HEK293 (cell line): ENCODE results near the gene PPP1R1B.

Source experiments
- CTCF ChIA-PET: fragments of 350-600 bp; formaldehyde crosslinking; extraction: SDS; loops from one replicate; lab custom pipeline; 2021; ENCODE audit warnings: antibody characterized with exemption; lab: Yijun Ruan, JAX
- POLR2A ChIA-PET: fragments of 300-600 bp; formaldehyde crosslinking; extraction: SDS; loops from one replicate; lab custom pipeline; 2020; ENCODE audit warnings: antibody characterized with exemption, inconsistent platforms; lab: Yijun Ruan, JAX
- H3K27ac ChIP-seq: fragments of 200-500 bp; sonication (Bioruptor generic); 2 replicates; pipeline ENCODE4 v1.5.1; 2014; ENCODE audit warnings: low read depth, low read length, control low read depth, inconsistent platforms; ENCODE audit errors: extremely low read depth
- H3K36me3 ChIP-seq, 2 experiments: fragments of 200-500 bp in 1 of 2; sonication (Bioruptor generic) in 1 of 2; 1 replicate in 1 of 2; 2 replicates in 1 of 2; pipeline ENCODE4 v1.5.1; 2014 to 2017; ENCODE audit warnings: inconsistent platforms in 2 of 2, low read length in 2 of 2; ENCODE audit not compliant: control insufficient read depth in 2 of 2, insufficient read depth in 1 of 2
- H3K4me1 ChIP-seq: fragments of 200-500 bp; sonication (Bioruptor generic); 2 replicates; pipeline ENCODE4 v1.5.1; 2014; ENCODE audit warnings: mild to moderate bottlenecking, low read length, inconsistent platforms; ENCODE audit not compliant: control insufficient read depth, insufficient read depth
- H3K4me3 ChIP-seq: 2 replicates; pipeline ENCODE4 v1.5.1; 2011; ENCODE audit warnings: low read depth, mild to moderate bottlenecking, control low read depth, low read length, moderate library complexity
- H3K9me3 ChIP-seq: fragments of 200-500 bp; sonication (Bioruptor generic); 2 replicates; pipeline ENCODE4 v1.5.1; 2014; ENCODE audit warnings: low read depth, low read length, inconsistent platforms; ENCODE audit not compliant: control insufficient read depth, insufficient read depth
- FEZF1 ChIP-seq: fragments of 450-650 bp; formaldehyde crosslinking; IDR thresholded peaks from 2 replicates; pipeline ENCODE4 v1.5.1; 2016; ENCODE audit warnings: missing biosample characterization, missing genetic modification characterization
- HOXA7 ChIP-seq: sonication (generic); formaldehyde crosslinking; IDR thresholded peaks from 2 replicates; pipeline ENCODE4 v1.8.1; 2022; ENCODE audit warnings: missing genetic modification reagents, borderline replicate concordance
- HOXC10 ChIP-seq: sonication (generic); formaldehyde crosslinking; IDR thresholded peaks from 2 replicates; pipeline ENCODE4 v1.8.1; 2023; ENCODE audit warnings: mild to moderate bottlenecking, missing genetic modification reagents
- KLF1 ChIP-seq: fragments of 450-650 bp; formaldehyde crosslinking; IDR thresholded peaks from 2 replicates; pipeline ENCODE4 v1.5.1; 2016; ENCODE audit warnings: missing biosample characterization, missing genetic modification characterization
- KLF8 ChIP-seq: fragments of 450-650 bp; formaldehyde crosslinking; IDR thresholded peaks from 2 replicates; pipeline ENCODE4 v1.5.1; 2016; ENCODE audit warnings: missing biosample characterization, missing genetic modification characterization
- PRDM1 ChIP-seq: fragments of 450-650 bp; formaldehyde crosslinking; IDR thresholded peaks from 2 replicates; pipeline ENCODE4; 2016; ENCODE audit warnings: missing biosample characterization, missing genetic modification characterization
- RBAK ChIP-seq: fragments of 450-650 bp; formaldehyde crosslinking; IDR thresholded peaks from 2 replicates; pipeline ENCODE4 v1.5.1; 2016; ENCODE audit warnings: missing biosample characterization, missing genetic modification characterization
- SALL2 ChIP-seq: fragments of 450-650 bp; formaldehyde crosslinking; IDR thresholded peaks from 2 replicates; pipeline ENCODE4 v1.5.0; 2017; ENCODE audit warnings: missing biosample characterization, mild to moderate bottlenecking, missing genetic modification characterization, borderline replicate concordance
- SP2 ChIP-seq: fragments of 450-650 bp; formaldehyde crosslinking; IDR thresholded peaks from 2 replicates; pipeline ENCODE4 v1.5.1; 2016; ENCODE audit warnings: missing biosample characterization, missing genetic modification characterization
- WT1 ChIP-seq: fragments of 450-650 bp; formaldehyde crosslinking; IDR thresholded peaks from 2 replicates; pipeline ENCODE4 v1.5.1; 2016; ENCODE audit warnings: missing biosample characterization, missing genetic modification characterization
- ZBTB21 ChIP-seq: fragments of 450-650 bp; formaldehyde crosslinking; IDR thresholded peaks from 2 replicates; pipeline ENCODE4 v1.5.1; 2017; ENCODE audit warnings: missing biosample characterization, missing genetic modification characterization
- ZFHX2 ChIP-seq: fragments of 450-650 bp; formaldehyde crosslinking; conservative IDR thresholded peaks from 2 replicates; pipeline ENCODE4 v1.5.1; 2016; ENCODE audit warnings: missing biosample characterization, missing genetic modification characterization
- ZFP69B ChIP-seq: fragments of 450-650 bp; formaldehyde crosslinking; IDR thresholded peaks from 2 replicates; pipeline ENCODE4 v1.5.1; 2016; ENCODE audit warnings: missing biosample characterization, missing genetic modification characterization
- ZIC2 ChIP-seq: fragments of 450-650 bp; formaldehyde crosslinking; IDR thresholded peaks from 2 replicates; pipeline ENCODE4 v1.5.1; 2016; ENCODE audit warnings: missing biosample characterization, missing genetic modification characterization
- ZNF175 ChIP-seq: fragments of 450-650 bp; formaldehyde crosslinking; IDR thresholded peaks from 2 replicates; pipeline ENCODE4 v1.5.1; 2016; ENCODE audit warnings: missing biosample characterization, missing genetic modification characterization
- ZNF2 ChIP-seq: fragments of 450-650 bp; formaldehyde crosslinking; IDR thresholded peaks from 2 replicates; pipeline ENCODE4 v1.5.1; 2016; ENCODE audit warnings: missing biosample characterization, missing genetic modification characterization
- ZNF221 ChIP-seq: fragments of 450-650 bp; formaldehyde crosslinking; IDR thresholded peaks from 2 replicates; pipeline ENCODE4 v1.5.1; 2017; ENCODE audit warnings: missing biosample characterization, missing genetic modification characterization, borderline replicate concordance
- ZNF404 ChIP-seq: fragments of 450-650 bp; formaldehyde crosslinking; IDR thresholded peaks from 2 replicates; pipeline ENCODE4 v1.5.1; 2017; ENCODE audit warnings: missing biosample characterization, missing genetic modification characterization
- ZNF433 ChIP-seq: fragments of 450-650 bp; formaldehyde crosslinking; IDR thresholded peaks from 2 replicates; pipeline ENCODE4 v1.5.1; 2016; ENCODE audit warnings: missing biosample characterization, missing genetic modification characterization, low read depth
- ZNF514 ChIP-seq: fragments of 450-650 bp; formaldehyde crosslinking; IDR thresholded peaks from 2 replicates; pipeline ENCODE4 v1.5.1; 2016; ENCODE audit warnings: missing biosample characterization, missing genetic modification characterization
- ZNF549 ChIP-seq: fragments of 450-650 bp; IDR thresholded peaks from 2 replicates; pipeline ENCODE4 v1.5.1; 2018; ENCODE audit warnings: missing biosample characterization, missing genetic modification characterization, mild to moderate bottlenecking, inconsistent platforms, moderate library complexity
- ZNF585B ChIP-seq: fragments of 450-650 bp; formaldehyde crosslinking; IDR thresholded peaks from 2 replicates; pipeline ENCODE4 v1.5.1; 2016; ENCODE audit warnings: missing biosample characterization, missing genetic modification characterization
- ZNF658 ChIP-seq: fragments of 450-650 bp; formaldehyde crosslinking; IDR thresholded peaks from 2 replicates; pipeline ENCODE4; 2016; ENCODE audit warnings: missing biosample characterization, missing genetic modification characterization
- ZNF677 ChIP-seq: fragments of 450-650 bp; IDR thresholded peaks from 2 replicates; pipeline ENCODE4 v1.5.0; 2018; ENCODE audit warnings: missing biosample characterization, mild to moderate bottlenecking, missing genetic modification characterization, moderate library complexity
- ZNF777 ChIP-seq: fragments of 450-650 bp; formaldehyde crosslinking; IDR thresholded peaks from 2 replicates; pipeline ENCODE4 v1.5.1; 2017; ENCODE audit warnings: missing biosample characterization, missing genetic modification characterization, borderline replicate concordance
- ZXDB ChIP-seq: fragments of 450-650 bp; formaldehyde crosslinking; IDR thresholded peaks from 2 replicates; pipeline ENCODE4 v1.5.1; 2016; ENCODE audit warnings: missing biosample characterization, missing genetic modification characterization
- TF ChIP-seq, protein P1 (sequence below): fragments of 450-650 bp; formaldehyde crosslinking; conservative IDR thresholded peaks from 2 replicates; pipeline ENCODE4 v1.5.1; 2016; ENCODE audit warnings: low read depth, missing biosample characterization, missing genetic modification characterization
- TF ChIP-seq, protein P2 (sequence below): fragments of 450-650 bp; formaldehyde crosslinking; IDR thresholded peaks from 2 replicates; pipeline ENCODE4 v1.5.1; 2016; ENCODE audit warnings: missing biosample characterization, missing genetic modification characterization

The PPP1R1B gene

GRCh38 chr17:39579318-39580081, 47.3 kb upstream of the PPP1R1B start (continued):
- no peak for TF ChIP-seq ZNF433 (tag by site-specific recombination)

DNA sequence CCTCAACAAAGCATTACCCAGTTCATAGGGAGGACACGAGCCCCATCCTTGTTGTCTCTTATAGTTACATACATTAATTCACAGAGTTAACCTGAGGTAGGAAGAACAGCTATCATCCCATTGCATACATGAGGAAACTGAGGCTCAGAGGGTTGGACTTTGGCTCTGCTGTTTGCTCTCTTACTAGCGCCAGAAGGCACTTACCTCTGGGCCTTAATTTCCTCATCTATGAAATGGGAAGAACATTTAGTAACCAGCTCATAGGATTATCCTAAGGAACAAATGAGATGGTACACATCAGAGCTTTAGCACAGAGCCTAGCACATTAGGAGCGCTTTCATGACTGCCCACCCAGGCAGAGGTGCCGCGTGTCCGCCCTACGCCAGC, 46.7 kb upstream of the PPP1R1B start:
- TF ChIP-seq ZNF514 (tag by site-specific recombination) (no peak), ZBTB21 (tag by site-specific recombination) (no peak), ZNF2 (no peak), RBAK (tag by site-specific recombination) (no peak), ZNF175 (tag by site-specific recombination) (no peak), WT1 (no peak), ZFHX2 (tag by site-specific recombination) (no peak), ZNF585B (tag by site-specific recombination) (no peak)
- TF ChIP-seq, all 188 proteins: peak for 0
- CTCF ChIA-PET, result interaction anchor here (0.5 to 1.8 kb wide), 5 partner anchors 14 to 285 kb away, joined by 3 to 7 read pairs (median 5); no protein-coding TSS in a partner anchor
- Histone ChIP-seq H3K4me3 (no peak overlapping the region), H3K4me1 (no peaks in the 10 kb centered on the region), H3K27ac (no peak overlapping the region), H3K36me3 (no peaks in the 10 kb centered on the region), H3K9me3 (no peaks in the 10 kb centered on the region)
- POLR2A ChIA-PET, result no interaction called here

DNA sequence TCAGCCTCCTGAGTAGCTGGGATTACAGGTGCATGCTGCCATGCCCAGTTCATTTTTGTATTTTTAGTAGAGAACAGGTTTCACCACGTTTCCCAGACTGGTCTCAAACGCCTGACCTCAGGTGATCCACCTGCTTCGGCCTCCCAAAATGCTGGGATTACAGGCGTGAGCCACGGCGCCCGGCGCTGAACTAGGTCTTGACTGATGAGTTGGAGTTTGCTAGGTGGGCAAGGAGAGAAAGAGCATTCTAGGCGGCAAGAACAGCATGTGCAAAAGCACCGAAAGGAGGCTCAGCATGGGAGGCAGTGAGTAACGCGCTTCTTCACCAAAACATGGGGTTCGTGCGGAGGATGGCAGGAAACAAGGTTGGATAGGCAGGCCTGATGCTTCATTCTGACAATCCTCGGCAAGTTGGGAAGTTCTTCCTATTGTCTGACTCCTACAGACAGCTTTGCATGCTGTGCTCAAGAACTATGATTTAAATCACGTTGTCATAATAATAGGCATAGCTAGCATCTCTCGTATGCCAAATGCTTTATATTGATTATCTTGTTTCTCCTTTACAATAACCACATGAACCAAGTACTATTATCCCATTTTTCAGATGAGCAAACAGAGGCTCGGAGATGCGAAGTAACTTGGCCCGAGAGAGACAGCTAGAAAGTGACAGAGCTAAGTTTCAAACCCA, 45.5 kb upstream of the PPP1R1B start:
- Histone ChIP-seq H3K9me3 (no peaks in the 10 kb centered on the region), H3K36me3 (no peaks in the 10 kb centered on the region), H3K27ac (no peak overlapping the region), H3K4me1 (no peaks in the 10 kb centered on the region), H3K4me3 (no peak overlapping the region)
- CTCF ChIA-PET, result interaction anchor here (1.7 kb wide), 1 partner anchor 40 kb away, joined by 6 read pairs; no protein-coding TSS in a partner anchor
- POLR2A ChIA-PET, result interaction anchor here (0.7 kb wide), 2 partner anchors 32 to 381 kb away, joined by 3 to 11 read pairs; partner anchors contain the start of gene RPL19
- no peak for TF ChIP-seq PRDM1 (tag by site-specific recombination)
- no peak for TF ChIP-seq ZNF658 (tag by site-specific recombination)
- TF ChIP-seq HOXC10 (CRISPR knock-in tag), result no peak
- no peak for TF ChIP-seq ZFP69B
- no peak for TF ChIP-seq ZIC2 (tag by site-specific recombination)
- TF ChIP-seq ZNF221, result no peak
- TF ChIP-seq ZNF404, result no peak

DNA sequence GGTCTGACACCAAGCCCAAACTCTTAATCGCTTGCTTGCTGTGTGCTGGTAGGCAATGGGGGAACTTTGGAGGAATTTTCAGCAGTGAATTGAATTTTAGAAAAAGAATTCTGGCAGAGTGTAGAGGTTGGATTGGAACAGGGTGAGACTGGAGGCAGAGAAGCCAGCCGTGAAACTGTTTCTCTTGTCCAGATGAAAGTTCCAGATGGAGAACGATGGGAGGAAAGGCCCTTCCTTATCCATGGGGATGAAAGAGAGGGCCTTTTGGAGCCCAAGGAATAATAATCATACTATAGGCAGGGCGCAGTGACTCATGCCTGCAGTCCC, 45.0 kb upstream of the PPP1R1B start:
- ChIA-PET POLR2A (no interaction called here), CTCF (no interaction called here)
- no peaks in the 10 kb centered on the region for H3K36me3 ChIP-seq
- H3K9me3 ChIP-seq, result no peaks in the 10 kb centered on the region
- no peak overlapping the region for H3K4me3 ChIP-seq
- no peaks in the 10 kb centered on the region for H3K4me1 ChIP-seq
- H3K27ac ChIP-seq, result no peak overlapping the region
- TF ChIP-seq, protein P1, sequence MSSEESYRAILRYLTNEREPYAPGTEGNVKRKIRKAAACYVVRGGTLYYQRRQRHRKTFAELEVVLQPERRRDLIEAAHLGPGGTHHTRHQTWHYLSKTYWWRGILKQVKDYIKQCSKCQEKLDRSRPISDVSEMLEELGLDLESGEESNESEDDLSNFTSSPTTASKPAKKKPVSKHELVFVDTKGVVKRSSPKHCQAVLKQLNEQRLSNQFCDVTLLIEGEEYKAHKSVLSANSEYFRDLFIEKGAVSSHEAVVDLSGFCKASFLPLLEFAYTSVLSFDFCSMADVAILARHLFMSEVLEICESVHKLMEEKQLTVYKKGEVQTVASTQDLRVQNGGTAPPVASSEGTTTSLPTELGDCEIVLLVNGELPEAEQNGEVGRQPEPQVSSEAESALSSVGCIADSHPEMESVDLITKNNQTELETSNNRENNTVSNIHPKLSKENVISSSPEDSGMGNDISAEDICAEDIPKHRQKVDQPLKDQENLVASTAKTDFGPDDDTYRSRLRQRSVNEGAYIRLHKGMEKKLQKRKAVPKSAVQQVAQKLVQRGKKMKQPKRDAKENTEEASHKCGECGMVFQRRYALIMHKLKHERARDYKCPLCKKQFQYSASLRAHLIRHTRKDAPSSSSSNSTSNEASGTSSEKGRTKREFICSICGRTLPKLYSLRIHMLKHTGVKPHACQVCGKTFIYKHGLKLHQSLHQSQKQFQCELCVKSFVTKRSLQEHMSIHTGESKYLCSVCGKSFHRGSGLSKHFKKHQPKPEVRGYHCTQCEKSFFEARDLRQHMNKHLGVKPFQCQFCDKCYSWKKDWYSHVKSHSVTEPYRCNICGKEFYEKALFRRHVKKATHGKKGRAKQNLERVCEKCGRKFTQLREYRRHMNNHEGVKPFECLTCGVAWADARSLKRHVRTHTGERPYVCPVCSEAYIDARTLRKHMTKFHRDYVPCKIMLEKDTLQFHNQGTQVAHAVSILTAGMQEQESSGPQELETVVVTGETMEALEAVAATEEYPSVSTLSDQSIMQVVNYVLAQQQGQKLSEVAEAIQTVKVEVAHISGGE (tag by site-specific recombination), result no peak
- no peak for TF ChIP-seq ZNF677
- TF ChIP-seq ZXDB, result no peak
- no peak for TF ChIP-seq HOXA7 (CRISPR knock-in tag)
- no peak for TF ChIP-seq SP2 (tag by site-specific recombination)
- TF ChIP-seq KLF8 (tag by site-specific recombination), result no peak
- TF ChIP-seq FEZF1 (tag by site-specific recombination), result no peak
- TF ChIP-seq ZNF549 (tag by site-specific recombination), result no peak
- TF ChIP-seq ZNF585B (tag by site-specific recombination), result no peak
- TF ChIP-seq ZNF777 (tag by site-specific recombination), result no peak
- TF ChIP-seq, protein P2, sequence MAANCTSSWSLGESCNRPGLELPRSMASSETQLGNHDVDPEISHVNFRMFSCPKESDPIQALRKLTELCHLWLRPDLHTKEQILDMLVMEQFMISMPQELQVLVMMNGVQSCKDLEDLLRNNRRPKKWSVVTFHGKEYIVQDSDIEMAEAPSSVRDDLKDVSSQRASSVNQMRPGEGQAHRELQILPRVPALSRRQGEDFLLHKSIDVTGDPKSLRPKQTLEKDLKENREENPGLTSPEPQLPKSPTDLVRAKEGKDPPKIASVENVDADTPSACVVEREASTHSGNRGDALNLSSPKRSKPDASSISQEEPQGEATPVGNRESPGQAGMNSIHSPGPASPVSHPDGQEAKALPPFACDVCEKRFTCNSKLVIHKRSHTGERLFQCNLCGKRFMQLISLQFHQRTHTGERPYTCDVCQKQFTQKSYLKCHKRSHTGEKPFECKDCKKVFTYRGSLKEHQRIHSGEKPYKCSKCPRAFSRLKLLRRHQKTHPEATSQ, result no peak
- no peak for TF ChIP-seq SALL2 (tag by site-specific recombination)
- no peak for TF ChIP-seq KLF1 (tag by site-specific recombination)
